CD4-positive, alpha-beta T cell (primary cell): ENCODE results near the gene CDKN2C. TPM values are rescaled to one million over a fixed set of nuclear protein-coding genes. Genes with fewer than 3 reads are reported as not detected.
A peak's percentile ranks its signal among the peaks of the same experiment; 100 is the strongest.

ENCODE experiments used
- ATAC-seq: fragments of 200-7000 bp; cut with Tn5 transposase; one replicate; pipeline ENCODE4 v1.10.0; 2022; ENCODE audit warnings: mild to moderate bottlenecking; ENCODE audit not compliant: poor library complexity
- CTCF ChIA-PET: fragments of 350-600 bp; sonication (Branson Sonifier 250); formaldehyde crosslinking; loops from one replicate; lab custom pipeline; 2021; ENCODE audit warnings: antibody characterized with exemption, inconsistent platforms; lab: Charles Lee
- POLR2A ChIA-PET: fragments of 350-600 bp; sonication (Branson Sonifier 250); formaldehyde crosslinking; loops from one replicate; lab custom pipeline; 2021; ENCODE audit warnings: antibody characterized with exemption, inconsistent platforms; lab: Charles Lee
- DNase-seq, 14 experiments: peaks; one replicate each; pipeline ENCODE4 v3.0.0-alpha.2; 2013 to 2020; ENCODE audit warnings: mixed read lengths in 2 of 14
- H3K27ac ChIP-seq, 2 donors: one replicate each; pipeline versions ENCODE4 v1.5.1 to v1.7.0; 2013; ENCODE audit warnings: low read length in 2 of 2, low read depth in 1 of 2, mild to moderate bottlenecking in 1 of 2
- H3K27me3 ChIP-seq, 2 experiments: 1 replicate in 1 of 2; 2 replicates in 1 of 2; pipeline versions ENCODE4 v1.6.1 to v1.7.0; 2013; ENCODE audit warnings: low read length in 2 of 2, control low read depth in 1 of 2, mild to moderate bottlenecking in 1 of 2, moderate library complexity in 1 of 2; ENCODE audit not compliant: insufficient read depth in 2 of 2, control insufficient read depth in 1 of 2
- H3K36me3 ChIP-seq: one replicate; pipeline ENCODE4 v1.6.1; 2013; ENCODE audit warnings: low read length, control low read depth; ENCODE audit not compliant: insufficient read depth
- H3K4me1 ChIP-seq: one replicate; pipeline ENCODE4 v1.6.1; 2013; ENCODE audit warnings: low read length, control low read depth; ENCODE audit not compliant: insufficient read depth
- H3K4me3 ChIP-seq: one replicate; pipeline ENCODE4 v1.5.1; 2013; ENCODE audit warnings: mild to moderate bottlenecking, low read length, moderate library complexity
- H3K9me3 ChIP-seq, 2 experiments: 1 replicate in 1 of 2; 2 replicates in 1 of 2; pipeline versions ENCODE4 v1.6.1 to v1.7.0; 2013; ENCODE audit warnings: low read length in 2 of 2, mild to moderate bottlenecking in 2 of 2, control low read depth in 1 of 2, moderate library complexity in 1 of 2; ENCODE audit not compliant: control insufficient read depth in 1 of 2, insufficient read depth in 1 of 2
- H3K27ac Mint-ChIP-seq: one replicate; pipeline ENCODE4 v1.8.0; 2020; ENCODE audit warnings: mixed read lengths
- H3K27me3 Mint-ChIP-seq: one replicate; pipeline ENCODE4 v1.8.0; 2021; ENCODE audit warnings: mixed read lengths
- H3K36me3 Mint-ChIP-seq: one replicate; pipeline ENCODE4 v1.8.0; 2021; ENCODE audit warnings: low read depth, mixed read lengths
- H3K4me1 Mint-ChIP-seq: one replicate; pipeline ENCODE4 v1.8.0; 2021; ENCODE audit warnings: low read depth, mixed read lengths
- H3K4me3 Mint-ChIP-seq: one replicate; pipeline ENCODE4 v1.8.0; 2020; ENCODE audit warnings: mild to moderate bottlenecking, mixed read lengths
- H3K9me3 Mint-ChIP-seq: one replicate; pipeline ENCODE4 v1.8.0; 2020; ENCODE audit warnings: mixed read lengths
- CTCF ChIP-seq: fragments of 200-600 bp; IDR thresholded peaks from one replicate; pipeline ENCODE4 v1.8.0; 2022; ENCODE audit warnings: antibody characterized with exemption, mild to moderate bottlenecking
- intact Hi-C, 2 experiments: fragments of 100-400 bp; cut with DNase I in 1 of 2; cut with micrococcal nuclease in 1 of 2; formaldehyde crosslinking; loops; one replicate each; pipeline versions ENCODE4 v1.15.1 to v1.9.0; 2023 to 2025; cut with DNase I, micrococcal nuclease
- total RNA-seq, 174 experiments: library from RNA in 2 of 174; stranded (reverse) in 2 of 174; gene quantifications; one replicate each; pipeline ENCODE4 v1.2.3 and lab custom pipeline; 2021 to 2026

Gene CDKN2C
- total RNA-seq, 2 experiments from 2014 or later: 4.3 to 4.9 TPM

- no peak for TF ChIP-seq CTCF
- H3K36me3 Mint-ChIP-seq: peaks cover 50% of the 10 kb centered on the region
- H3K4me1 Mint-ChIP-seq: peaks cover 20% of the 10 kb centered on the region
- H3K27me3 ChIP-seq: no peaks in the 10 kb centered on the region
- ATAC-seq (no peak), DNase-seq (no peak)
- H3K36me3 ChIP-seq: no peaks in the 10 kb centered on the region
- CTCF ChIA-PET: no interaction called here
- H3K27me3 Mint-ChIP-seq: no peaks in the 10 kb centered on the region
- peaks cover 7 to 9% of the 10 kb centered on the region in 2 experiments for H3K9me3 ChIP-seq
- peaks cover 4% of the 10 kb centered on the region for H3K4me1 ChIP-seq
- H3K9me3 Mint-ChIP-seq: peaks cover 4% of the 10 kb centered on the region
- intact Hi-C loops: no loop called here
- POLR2A ChIA-PET: no interaction called here
- no peak overlapping the region for H3K27ac Mint-ChIP-seq
- H3K4me3 ChIP-seq: no peak overlapping the region
- no peak overlapping the region for H3K4me3 Mint-ChIP-seq
- H3K27ac ChIP-seq: no peak overlapping the region
These were observed 46.5 kb upstream of the CDKN2C start for GRCh38 chr1:50923564-50923963.

GRCh38 chr1:50929376-50929958, 40.6 kb upstream of the CDKN2C start:
- no peaks in the 10 kb centered on the region for H3K4me1 ChIP-seq
- CTCF ChIA-PET: interaction anchor here (0.5 to 2.0 kb wide), 15 partner anchors 14 to 263 kb away, joined by 3 to 13 read pairs (median 3); partner anchors contain the start of genes CDKN2C and FAF1
- peak; percentile 69 for TF ChIP-seq CTCF
- Mint-ChIP-seq H3K4me3 (no peak overlapping the region), H3K9me3 (no peaks in the 10 kb centered on the region), H3K27ac (no peak overlapping the region), H3K4me1 (peaks cover 25% of the 10 kb centered on the region), H3K27me3 (no peaks in the 10 kb centered on the region), H3K36me3 (peaks cover 18% of the 10 kb centered on the region)
- H3K36me3 ChIP-seq: no peaks in the 10 kb centered on the region
- H3K27ac ChIP-seq: no peak overlapping the region
- POLR2A ChIA-PET: interaction anchor here (1.0 to 1.9 kb wide), 2 partner anchors 31 to 40 kb away, joined by 5 to 10 read pairs; partner anchors contain the start of genes CDKN2C and FAF1
- no peak for ATAC-seq
- peak in 3 of 14 experiments; percentile 39 to 50 (median 46) for DNase-seq
- H3K4me3 ChIP-seq: no peak overlapping the region
- no peaks in the 10 kb centered on the region for H3K27me3 ChIP-seq
- intact Hi-C loops: loop anchor here (1.0 to 2.0 kb wide), 4 partner anchors 31 to 260 kb away; partner anchors contain the start of genes CDKN2C (in 1 of the 2) and FAF1 (in 1 of the 2)
- H3K9me3 ChIP-seq: no peaks in the 10 kb centered on the region

GRCh38 chr1:50930193-50930592, 39.9 kb upstream of the CDKN2C start:
- Histone ChIP-seq H3K4me1 (no peaks in the 10 kb centered on the region), H3K27me3 (no peaks in the 10 kb centered on the region), H3K27ac (no peak overlapping the region), H3K36me3 (no peaks in the 10 kb centered on the region), H3K4me3 (no peak overlapping the region), H3K9me3 (no peaks in the 10 kb centered on the region)
- peaks cover 16% of the 10 kb centered on the region for H3K36me3 Mint-ChIP-seq
- no peak overlapping the region for H3K4me3 Mint-ChIP-seq
- no peaks in the 10 kb centered on the region for H3K27me3 Mint-ChIP-seq
- POLR2A ChIA-PET: interaction anchor here (1.9 kb wide), 1 partner anchor 39 kb away, joined by 10 read pairs; the partner anchor contains the start of gene CDKN2C
- no peak for TF ChIP-seq CTCF
- DNase-seq: no peak
- H3K4me1 Mint-ChIP-seq: peaks cover 21% of the 10 kb centered on the region
- CTCF ChIA-PET: interaction anchor here (0.6 to 2.0 kb wide), 12 partner anchors 14 to 262 kb away, joined by 3 to 13 read pairs (median 4); partner anchors contain the start of genes CDKN2C and FAF1
- no peak overlapping the region for H3K27ac Mint-ChIP-seq
- intact Hi-C loops: loop anchor here in 1 of 2 experiments (5.0 kb wide), 1 partner anchor 37 kb away; no protein-coding TSS in a partner anchor
- no peaks in the 10 kb centered on the region for H3K9me3 Mint-ChIP-seq
- ATAC-seq: no peak
